ENCODE measurements around the gene C6orf62.
"Not testable (repeated sequence)": the region's sequence is repeated elsewhere in the genome, so short reads cannot be mapped to it uniquely, and the experiment has no call there.

Gene C6orf62

DNA sequence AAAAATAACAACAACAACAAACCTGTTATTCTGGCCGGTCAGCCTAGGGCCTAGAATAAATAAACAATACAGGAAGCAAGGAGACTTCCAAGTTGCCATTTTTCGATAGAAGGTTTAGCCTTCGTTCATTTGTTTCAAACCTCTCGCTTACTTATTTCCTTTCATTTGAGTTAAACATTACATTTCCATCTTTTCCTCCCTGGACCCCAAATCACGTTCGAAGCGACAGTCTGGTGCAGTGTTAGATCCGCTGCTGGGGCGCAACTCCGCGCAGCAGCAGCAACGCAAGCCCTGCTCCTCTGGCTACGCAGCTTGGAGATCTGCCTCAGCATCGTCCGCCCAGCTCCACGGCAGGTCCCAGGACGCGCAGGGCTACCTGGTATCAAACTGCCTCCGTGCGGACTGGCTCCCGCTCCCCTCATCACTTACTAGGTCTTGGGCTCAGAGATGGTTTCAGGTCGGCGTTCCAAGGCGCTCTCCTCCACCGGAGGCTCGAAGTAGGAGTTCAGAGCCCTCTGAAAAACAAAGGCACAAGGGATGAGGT is 52.8 kb downstream of the C6orf62 start:
- DNase-seq = no peak

GRCh38 chr6:24664046-24664987 is 54.6 kb downstream of the C6orf62 start:
- no peak for DNase-seq

DNA sequence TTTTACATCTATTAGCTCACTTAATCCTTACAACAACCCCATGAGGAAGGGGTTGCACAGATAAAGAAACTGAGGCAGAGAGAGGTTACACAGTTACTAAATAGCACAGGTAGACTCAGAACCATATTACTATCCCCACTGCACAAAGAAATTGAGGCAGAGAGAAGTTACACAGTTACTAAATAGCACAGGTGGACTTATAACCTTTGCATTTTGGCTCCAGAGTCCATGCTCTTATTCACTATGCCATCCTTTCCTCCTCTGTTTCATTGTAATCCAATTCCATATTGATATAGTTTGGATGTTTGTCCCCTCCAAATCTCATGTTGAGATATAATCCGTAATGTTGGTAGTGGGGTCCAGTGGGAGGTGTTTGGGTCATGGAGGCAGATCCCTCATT is 55.8 kb downstream of the C6orf62 start:
- DNase-seq = no peak

- no peak for DNase-seq
Observed at GRCh38 chr6:24662236-24662635, 56.7 kb downstream of the C6orf62 start.

DNA sequence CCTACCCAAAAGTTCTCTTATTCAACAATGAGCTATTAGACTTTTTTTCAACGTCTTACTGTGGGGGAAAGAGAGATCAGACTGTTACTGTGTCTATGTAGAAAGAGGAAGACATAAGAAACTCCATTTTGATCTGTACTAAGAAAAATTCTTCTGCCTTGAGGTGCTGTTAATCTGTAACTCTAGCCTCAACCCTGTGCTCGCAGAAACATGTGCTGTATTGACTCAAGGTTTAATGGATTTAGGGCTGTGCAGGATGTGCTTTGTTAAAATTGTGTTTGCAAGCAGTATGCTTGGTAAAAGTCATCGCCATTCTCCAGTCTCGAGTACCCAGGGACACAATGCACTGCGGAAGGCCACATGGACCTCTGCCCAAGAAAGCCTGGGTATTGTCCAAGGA is 57.2 kb downstream of the C6orf62 start:
- DNase-seq = not testable (repeated sequence)

- DNase-seq = no peak
Observed at GRCh38 chr6:24660105-24660504, 58.8 kb downstream of the C6orf62 start.

GRCh38 chr6:24659561-24659960 is 59.4 kb downstream of the C6orf62 start:
- no peak for DNase-seq

- no peak for DNase-seq
Observed at GRCh38 chr6:24658573-24659560, 60.1 kb downstream of the C6orf62 start.

GRCh38 chr6:24655215-24655614 is 63.7 kb downstream of the C6orf62 start:
- no peak for DNase-seq

Data from stimulated activated CD4-positive, alpha-beta T cell treated with anti-CD3 and anti-CD28 coated beads, Interleukin-2, amount 100 ng/mL, for 48 hours (primary cell).